ENCODE data around the gene USH1C.

- TF ChIP-seq CTCF (IDR thresholded peaks at IDR 0.05): no peak
- no peak for TF ChIP-seq POLR2A (IDR thresholded peaks at IDR 0.05)
These were observed 2.0 kb downstream of the USH1C start for GRCh38 chr11:17542249-17542648.
